Measurements from ENCODE around the gene CILP.

Gene CILP

GRCh38 chr15:65147902-65148301 lies 63.4 kb downstream of the CILP start:
- Histone ChIP-seq H3K27ac (ENCODE audit: low read length) (no peak overlapping the region), H2AFZ (ENCODE audit: low read depth, low read length) (no peak overlapping the region), H3K9ac (ENCODE audit: low read length) (no peak overlapping the region), H3K9me3 (ENCODE audit: insufficient read depth, low read length) (no peaks in the 10 kb centered on the region), H4K20me1 (ENCODE audit: insufficient read depth, low read length) (no peaks in the 10 kb centered on the region), H3K27me3 (ENCODE audit: low read depth, low read length) (no peaks in the 10 kb centered on the region), H3K79me2 (ENCODE audit: low read length) (no peaks in the 10 kb centered on the region), H3K4me1 (ENCODE audit: low read length) (no peaks in the 10 kb centered on the region), H3K4me3 (ENCODE audit: low read length) (no peak overlapping the region), H3K4me2 (ENCODE audit: low read length) (no peak overlapping the region), H3K36me3 (replicated peaks; ENCODE audit: low read depth, low read length) (peaks cover 32% of the 10 kb centered on the region)
- no peak for TF ChIP-seq CTCF (IDR thresholded peaks at IDR 0.05; ENCODE audit: low read depth, low read length)
- no peak for TF ChIP-seq EZH2phosphoT487 (IDR thresholded peaks at IDR 0.05; ENCODE audit: low read depth)

- Histone ChIP-seq H3K27ac (ENCODE audit: low read length) (no peak overlapping the region), H3K4me2 (ENCODE audit: low read length) (no peak overlapping the region), H3K79me2 (ENCODE audit: low read length) (no peaks in the 10 kb centered on the region), H3K9ac (ENCODE audit: low read length) (no peak overlapping the region), H3K4me1 (ENCODE audit: low read length) (no peaks in the 10 kb centered on the region), H3K4me3 (ENCODE audit: low read length) (no peak overlapping the region), H3K27me3 (ENCODE audit: low read depth, low read length) (no peaks in the 10 kb centered on the region), H3K9me3 (ENCODE audit: insufficient read depth, low read length) (no peaks in the 10 kb centered on the region), H4K20me1 (ENCODE audit: insufficient read depth, low read length) (no peaks in the 10 kb centered on the region), H2AFZ (ENCODE audit: low read depth, low read length) (no peak overlapping the region), H3K36me3 (replicated peaks; ENCODE audit: low read depth, low read length) (peaks cover 29% of the 10 kb centered on the region)
- no peak for TF ChIP-seq CTCF (IDR thresholded peaks at IDR 0.05; ENCODE audit: low read depth, low read length)
- TF ChIP-seq EZH2phosphoT487 (IDR thresholded peaks at IDR 0.05; ENCODE audit: low read depth): no peak
Observed at GRCh38 chr15:65146438-65146837, 64.8 kb downstream of the CILP start.

All from OCI-LY3 (cell line).